ENCODE measurements around the gene PAXIP1.

- TF ChIP-seq GATA2 (IDR thresholded peaks at IDR 0.05; ENCODE audit: low read depth, low read length) (no peak), GATA3 (IDR thresholded peaks at IDR 0.05; ENCODE audit: low read depth, low read length) (no peak)
Observed at GRCh38 chr7:154898973-154899855, 103.7 kb downstream of the PAXIP1 start.
